Endothelial cell of umbilical vein (primary cell): ENCODE measurements around the gene SAMSN1.

ENCODE experiments used
- EZH2 ChIP-seq: IDR thresholded peaks from 2 replicates; pipeline ENCODE4 v1.6.1; 2012; ENCODE audit warnings: borderline replicate concordance, low read depth, mild to moderate bottlenecking, moderate library complexity, low read length, inconsistent platforms; ENCODE audit not compliant: severe bottlenecking
- GATA2 ChIP-seq: IDR thresholded peaks from 2 replicates; pipeline ENCODE4 v1.7.0; 2011; ENCODE audit warnings: low read depth, mild to moderate bottlenecking, moderate library complexity, mixed read lengths, low read length; ENCODE audit not compliant: insufficient read length, insufficient read depth
- JUN ChIP-seq: IDR thresholded peaks from 2 replicates; pipeline ENCODE4 v1.6.1; 2011; ENCODE audit warnings: borderline replicate concordance, low read depth; ENCODE audit not compliant: insufficient read length, insufficient read depth
- MYC ChIP-seq: IDR thresholded peaks from one replicate; pipeline ENCODE4 v1.6.1; 2011; ENCODE audit warnings: mild to moderate bottlenecking, low read depth, low read length
- POLR2A ChIP-seq: IDR thresholded peaks from 2 replicates; pipeline ENCODE4 v1.6.1; 2012; ENCODE audit warnings: low read depth, mild to moderate bottlenecking, control low read depth, low read length
- POLR2AphosphoS5 ChIP-seq: IDR thresholded peaks from 2 replicates; pipeline ENCODE4 v1.6.1; 2012; ENCODE audit warnings: low read depth, mild to moderate bottlenecking, control low read depth, low read length, moderate library complexity; ENCODE audit not compliant: insufficient read depth
- TF ChIP-seq, protein P1 (sequence below), 2 donors: IDR thresholded peaks; 1 replicate in 1 of 2; 2 replicates in 1 of 2; pipeline ENCODE4 v1.5.1; 2011; ENCODE audit warnings: low read length in 2 of 2, mild to moderate bottlenecking in 2 of 2, moderate library complexity in 2 of 2, control low read depth in 1 of 2, inconsistent platforms in 1 of 2, low read depth in 1 of 2; ENCODE audit not compliant: insufficient read depth in 1 of 2; ENCODE audit errors: extremely low read depth in 1 of 2
- TF ChIP-seq, protein P2 (sequence below): IDR thresholded peaks from 2 replicates; pipeline ENCODE4 v1.6.1; 2011; ENCODE audit not compliant: insufficient read depth, insufficient read length

DNA sequence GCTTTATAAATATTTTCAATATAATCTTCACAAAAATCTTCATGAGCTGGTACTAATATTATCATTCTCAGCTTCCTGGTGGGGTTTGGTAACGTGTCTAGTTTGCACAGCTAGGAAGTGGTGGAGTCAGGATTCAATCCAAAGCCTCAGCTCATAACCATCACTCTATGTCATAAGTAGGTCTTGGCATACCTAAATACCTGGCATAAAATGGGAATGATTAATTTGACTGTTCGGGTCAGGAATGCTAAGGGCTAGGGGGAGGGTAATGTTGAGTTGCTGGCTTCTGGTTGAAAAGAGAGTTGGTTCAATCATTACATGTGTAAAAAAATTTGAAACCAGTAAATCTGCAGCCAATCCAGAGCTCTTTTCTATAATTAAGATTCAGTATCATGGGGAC is 5.6 kb upstream of the SAMSN1 start:
- TF ChIP-seq, protein P1, sequence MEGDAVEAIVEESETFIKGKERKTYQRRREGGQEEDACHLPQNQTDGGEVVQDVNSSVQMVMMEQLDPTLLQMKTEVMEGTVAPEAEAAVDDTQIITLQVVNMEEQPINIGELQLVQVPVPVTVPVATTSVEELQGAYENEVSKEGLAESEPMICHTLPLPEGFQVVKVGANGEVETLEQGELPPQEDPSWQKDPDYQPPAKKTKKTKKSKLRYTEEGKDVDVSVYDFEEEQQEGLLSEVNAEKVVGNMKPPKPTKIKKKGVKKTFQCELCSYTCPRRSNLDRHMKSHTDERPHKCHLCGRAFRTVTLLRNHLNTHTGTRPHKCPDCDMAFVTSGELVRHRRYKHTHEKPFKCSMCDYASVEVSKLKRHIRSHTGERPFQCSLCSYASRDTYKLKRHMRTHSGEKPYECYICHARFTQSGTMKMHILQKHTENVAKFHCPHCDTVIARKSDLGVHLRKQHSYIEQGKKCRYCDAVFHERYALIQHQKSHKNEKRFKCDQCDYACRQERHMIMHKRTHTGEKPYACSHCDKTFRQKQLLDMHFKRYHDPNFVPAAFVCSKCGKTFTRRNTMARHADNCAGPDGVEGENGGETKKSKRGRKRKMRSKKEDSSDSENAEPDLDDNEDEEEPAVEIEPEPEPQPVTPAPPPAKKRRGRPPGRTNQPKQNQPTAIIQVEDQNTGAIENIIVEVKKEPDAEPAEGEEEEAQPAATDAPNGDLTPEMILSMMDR (IDR thresholded peaks at IDR 0.05; ENCODE audit: extremely low read depth in 1 of 2, insufficient read depth in 1 of 2, low read depth in 1 of 2, low read length in 2 of 2) = no peak
- TF ChIP-seq MYC = no peak
- no peak for TF ChIP-seq GATA2
- TF ChIP-seq POLR2A = no peak
- TF ChIP-seq POLR2AphosphoS5 = no peak
- TF ChIP-seq EZH2 = no peak
- TF ChIP-seq, protein P2, sequence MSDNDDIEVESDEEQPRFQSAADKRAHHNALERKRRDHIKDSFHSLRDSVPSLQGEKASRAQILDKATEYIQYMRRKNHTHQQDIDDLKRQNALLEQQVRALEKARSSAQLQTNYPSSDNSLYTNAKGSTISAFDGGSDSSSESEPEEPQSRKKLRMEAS = no peak
- no peak for TF ChIP-seq JUN
